ENCODE results near the gene DNAI1.

DNA sequence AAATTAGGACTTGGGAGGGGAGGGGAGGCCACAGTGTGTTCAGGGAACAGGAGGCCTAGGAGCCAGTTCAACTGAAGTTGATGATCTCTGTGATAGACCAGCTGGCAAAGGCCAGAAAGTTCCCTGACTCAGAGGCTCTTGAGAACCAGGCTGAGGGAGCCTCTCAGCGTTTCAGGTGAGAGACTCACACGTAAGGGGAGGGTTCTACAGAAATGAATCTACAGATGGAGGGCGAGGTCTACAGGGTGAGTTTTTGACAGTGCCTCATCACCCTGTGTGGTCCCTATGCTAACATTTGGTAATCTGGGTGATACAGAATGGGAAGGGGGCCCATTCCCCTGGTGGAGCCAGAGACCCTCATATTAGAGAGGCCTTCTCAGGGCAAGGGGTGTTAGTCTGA lies 32.2 kb downstream of the DNAI1 start:
- TF ChIP-seq EGR1 (IDR thresholded peaks at IDR 0.05) (no peak), RAD21 (IDR thresholded peaks at IDR 0.05; ENCODE audit: low read depth) (no peak), TCF12 (IDR thresholded peaks at IDR 0.05; ENCODE audit: low read depth) (no peak), EP300 (IDR thresholded peaks at IDR 0.05; ENCODE audit: borderline replicate concordance) (no peak), TAF1 (IDR thresholded peaks at IDR 0.05; ENCODE audit: low read depth) (no peak), CEBPB (IDR thresholded peaks at IDR 0.05) (no peak), FOXM1 (IDR thresholded peaks at IDR 0.05; ENCODE audit: borderline replicate concordance, low read depth) (no peak), TEAD4 (IDR thresholded peaks at IDR 0.05) (no peak), CREB1 (IDR thresholded peaks at IDR 0.05; ENCODE audit: low read depth) (no peak), YY1 (IDR thresholded peaks at IDR 0.05; ENCODE audit: low read depth) (no peak)
- TF ChIP-seq, protein P1, sequence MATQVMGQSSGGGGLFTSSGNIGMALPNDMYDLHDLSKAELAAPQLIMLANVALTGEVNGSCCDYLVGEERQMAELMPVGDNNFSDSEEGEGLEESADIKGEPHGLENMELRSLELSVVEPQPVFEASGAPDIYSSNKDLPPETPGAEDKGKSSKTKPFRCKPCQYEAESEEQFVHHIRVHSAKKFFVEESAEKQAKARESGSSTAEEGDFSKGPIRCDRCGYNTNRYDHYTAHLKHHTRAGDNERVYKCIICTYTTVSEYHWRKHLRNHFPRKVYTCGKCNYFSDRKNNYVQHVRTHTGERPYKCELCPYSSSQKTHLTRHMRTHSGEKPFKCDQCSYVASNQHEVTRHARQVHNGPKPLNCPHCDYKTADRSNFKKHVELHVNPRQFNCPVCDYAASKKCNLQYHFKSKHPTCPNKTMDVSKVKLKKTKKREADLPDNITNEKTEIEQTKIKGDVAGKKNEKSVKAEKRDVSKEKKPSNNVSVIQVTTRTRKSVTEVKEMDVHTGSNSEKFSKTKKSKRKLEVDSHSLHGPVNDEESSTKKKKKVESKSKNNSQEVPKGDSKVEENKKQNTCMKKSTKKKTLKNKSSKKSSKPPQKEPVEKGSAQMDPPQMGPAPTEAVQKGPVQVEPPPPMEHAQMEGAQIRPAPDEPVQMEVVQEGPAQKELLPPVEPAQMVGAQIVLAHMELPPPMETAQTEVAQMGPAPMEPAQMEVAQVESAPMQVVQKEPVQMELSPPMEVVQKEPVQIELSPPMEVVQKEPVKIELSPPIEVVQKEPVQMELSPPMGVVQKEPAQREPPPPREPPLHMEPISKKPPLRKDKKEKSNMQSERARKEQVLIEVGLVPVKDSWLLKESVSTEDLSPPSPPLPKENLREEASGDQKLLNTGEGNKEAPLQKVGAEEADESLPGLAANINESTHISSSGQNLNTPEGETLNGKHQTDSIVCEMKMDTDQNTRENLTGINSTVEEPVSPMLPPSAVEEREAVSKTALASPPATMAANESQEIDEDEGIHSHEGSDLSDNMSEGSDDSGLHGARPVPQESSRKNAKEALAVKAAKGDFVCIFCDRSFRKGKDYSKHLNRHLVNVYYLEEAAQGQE (IDR thresholded peaks at IDR 0.05; ENCODE audit: low read depth): no peak
- TF ChIP-seq, protein P2, sequence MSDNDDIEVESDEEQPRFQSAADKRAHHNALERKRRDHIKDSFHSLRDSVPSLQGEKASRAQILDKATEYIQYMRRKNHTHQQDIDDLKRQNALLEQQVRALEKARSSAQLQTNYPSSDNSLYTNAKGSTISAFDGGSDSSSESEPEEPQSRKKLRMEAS (IDR thresholded peaks at IDR 0.05): no peak
